ENCODE results near the gene TTLL12.
"Not testable (repeated sequence)": the region's sequence is repeated elsewhere in the genome, so short reads cannot be mapped to it uniquely, and the experiment has no call there.

Gene TTLL12

DNA sequence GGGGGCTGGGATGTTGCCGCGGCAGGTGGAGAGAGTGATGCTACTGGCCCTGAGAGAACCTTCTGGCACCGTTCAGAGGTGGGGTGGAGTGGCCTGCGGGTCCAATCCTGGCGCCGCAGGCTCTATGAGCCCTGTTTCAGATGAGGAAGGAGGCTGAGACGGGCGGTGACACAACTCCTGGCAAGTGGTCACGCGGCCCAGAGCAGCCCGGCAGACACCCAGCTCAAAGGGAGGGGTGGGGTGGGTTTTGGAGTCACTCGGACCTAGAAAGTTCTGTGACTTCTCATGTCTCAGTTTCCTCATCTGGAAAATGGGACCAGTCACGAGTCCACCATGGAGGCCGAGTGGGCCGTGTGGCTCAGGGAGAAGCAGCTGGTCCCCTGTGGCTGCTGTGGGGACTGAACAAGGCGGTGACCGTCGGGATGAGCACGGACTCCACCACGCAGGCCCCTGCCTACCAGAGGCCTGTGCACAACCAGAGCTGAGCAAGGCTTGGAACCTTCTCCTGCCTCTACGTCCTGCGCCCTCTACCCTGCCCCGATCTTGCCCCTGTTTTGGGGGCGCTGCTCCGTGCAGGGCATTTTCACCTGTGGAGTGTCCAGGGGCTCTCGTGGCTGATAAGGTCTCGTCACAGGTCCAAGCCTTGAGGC lies 31.9 kb downstream of the TTLL12 start:
- no peak for DNase-seq (ENCODE audit: low read depth in 3 of 3)

DNA sequence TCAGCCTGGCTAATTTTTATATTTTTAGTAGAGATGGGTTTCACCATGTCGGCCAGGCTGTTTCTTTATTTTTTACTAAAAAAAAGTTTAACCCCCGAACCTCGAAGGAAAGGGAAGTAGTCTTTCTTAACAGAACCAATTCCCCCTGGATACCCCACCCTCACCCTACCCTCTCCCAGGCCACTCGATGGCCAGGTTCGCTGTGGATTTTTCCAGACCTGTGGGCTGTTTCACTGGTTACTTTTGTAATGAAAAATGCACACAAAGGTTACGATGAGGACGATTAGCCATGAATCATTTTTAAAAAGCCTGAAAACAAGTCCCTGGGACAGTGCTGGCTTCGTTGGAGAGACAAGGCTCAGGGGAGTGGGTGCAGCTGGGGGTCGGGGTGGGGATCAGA lies 33.0 kb downstream of the TTLL12 start:
- no peak for DNase-seq (ENCODE audit: low read depth in 3 of 3)

DNA sequence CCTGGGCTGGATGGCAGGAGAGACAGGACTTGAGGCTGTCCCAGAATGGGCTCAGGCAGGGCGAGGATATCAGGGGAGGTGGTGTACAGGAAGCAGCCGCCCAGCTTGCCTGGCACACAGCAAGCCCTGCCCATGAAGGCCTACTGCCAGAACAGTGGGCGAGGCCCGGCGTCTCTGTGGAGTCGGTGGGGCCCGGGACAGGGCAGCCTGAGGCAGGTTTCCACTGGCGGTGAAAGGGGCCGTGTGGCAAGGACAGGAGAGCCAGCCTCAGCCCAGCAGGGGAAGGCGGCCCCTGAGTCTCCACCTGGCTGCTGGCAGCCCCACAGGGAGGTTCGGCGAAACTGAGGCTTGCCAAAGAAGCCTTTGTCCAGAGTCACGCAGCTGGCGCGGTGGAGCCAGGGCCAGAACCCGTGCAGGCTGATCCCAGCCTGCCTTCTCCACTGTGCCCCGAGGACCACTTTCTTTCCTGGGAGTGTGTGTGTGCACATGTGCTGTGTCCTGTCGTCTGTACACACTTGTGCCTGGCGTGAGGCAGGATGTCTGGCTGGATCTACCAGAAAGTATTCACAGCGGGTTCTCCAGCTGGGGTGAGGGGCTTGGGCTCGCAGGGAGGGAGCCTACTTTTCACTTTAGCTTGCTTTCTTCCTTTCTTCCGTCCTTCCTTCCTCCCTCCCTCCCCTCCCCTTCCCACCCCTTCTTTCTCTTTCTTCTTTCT lies 34.4 kb downstream of the TTLL12 start:
- peak; percentile 27 to 58 (median 38) for DNase-seq (ENCODE audit: low read depth in 3 of 3)

DNA sequence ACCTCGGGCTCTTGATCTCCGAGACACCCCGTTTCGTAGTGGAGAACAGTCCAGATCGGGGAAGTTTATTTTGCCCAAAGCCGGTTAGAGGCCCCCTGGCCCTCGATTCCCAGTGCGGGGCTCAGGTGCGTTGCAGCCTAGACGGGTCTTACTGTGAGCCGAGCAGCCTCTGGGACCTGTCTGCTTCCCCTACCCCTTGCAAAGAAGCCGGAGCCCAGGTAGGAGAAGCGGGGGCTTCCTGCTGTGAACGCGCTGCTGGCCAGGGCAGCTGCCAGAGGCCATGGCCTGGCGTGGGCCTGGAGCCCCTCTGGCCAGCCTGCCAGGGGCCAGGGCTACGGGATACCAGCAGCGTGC lies 35.0 kb downstream of the TTLL12 start:
- DNase-seq (ENCODE audit: low read depth in 3 of 3) = no peak

DNA sequence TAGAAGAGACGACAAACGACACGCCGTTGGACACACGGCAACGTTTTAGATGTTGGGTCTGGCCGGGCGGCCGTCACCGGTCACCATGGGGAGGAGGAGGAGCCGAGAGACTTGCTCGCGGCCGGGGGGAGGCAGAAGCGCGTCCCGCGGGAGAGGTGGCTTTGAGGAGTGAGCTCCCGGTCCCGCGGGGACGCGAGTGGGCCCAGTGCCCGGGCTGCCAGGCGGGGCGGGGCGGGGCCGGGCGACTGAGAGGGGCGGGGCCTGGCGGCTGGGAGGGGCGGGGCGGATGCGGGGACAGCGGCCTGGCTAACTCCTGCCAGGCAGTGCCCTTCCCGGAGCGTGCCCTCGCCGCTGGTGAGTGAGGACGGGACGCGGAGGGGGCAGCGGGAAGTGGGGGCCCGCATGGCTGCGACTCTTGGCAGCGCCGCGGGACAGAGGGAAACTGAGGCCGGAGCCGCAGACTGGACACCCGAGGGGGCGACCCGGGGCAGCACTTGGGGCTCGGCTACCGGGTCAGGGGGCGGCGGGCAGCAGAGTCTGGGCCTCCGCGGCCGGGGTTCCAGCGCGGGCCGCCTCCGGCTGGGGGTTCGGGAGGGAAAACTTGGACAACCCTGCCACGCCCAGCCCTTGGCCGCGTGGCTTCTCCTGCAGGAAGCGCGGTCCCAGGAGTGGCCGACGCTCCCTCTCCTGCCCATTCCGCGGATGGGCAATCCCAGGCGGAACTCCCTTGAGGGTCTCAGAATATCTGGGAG lies 35.5 kb downstream of the TTLL12 start, which contains the start of gene TSPO:
TSPO (plus strand) TSS at position 309 of the 752 bp plus-strand sequence. CDS start 7,680 bp downstream, outside the sequence.
- peak; percentile 33 to 63 (median 42) for DNase-seq (ENCODE audit: low read depth in 3 of 3)

DNA sequence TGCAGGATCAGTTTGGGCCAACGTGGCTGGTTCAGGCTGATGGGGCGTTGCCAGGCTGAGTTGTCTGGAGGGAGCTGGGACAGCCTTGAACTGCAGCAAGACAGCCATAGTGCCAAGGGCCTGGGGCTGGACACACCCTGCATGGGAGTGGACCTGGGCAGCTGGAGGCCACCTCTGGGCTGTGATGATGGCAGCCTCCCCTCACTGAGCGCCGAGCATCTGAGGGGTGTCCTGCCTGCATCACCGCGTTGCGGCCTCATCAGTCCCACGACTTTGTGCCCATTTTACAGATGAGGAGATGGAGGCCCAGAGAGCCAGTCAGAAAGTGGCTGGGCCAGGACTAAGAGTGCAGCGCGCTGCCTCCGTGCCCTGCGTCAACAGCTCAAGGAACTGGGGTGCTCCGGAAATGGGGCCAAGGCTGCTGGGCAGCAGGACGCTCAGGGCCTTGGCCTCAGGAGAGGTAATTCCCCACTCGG lies 36.2 kb downstream of the TTLL12 start:
- no peak for DNase-seq (ENCODE audit: low read depth in 3 of 3)

DNA sequence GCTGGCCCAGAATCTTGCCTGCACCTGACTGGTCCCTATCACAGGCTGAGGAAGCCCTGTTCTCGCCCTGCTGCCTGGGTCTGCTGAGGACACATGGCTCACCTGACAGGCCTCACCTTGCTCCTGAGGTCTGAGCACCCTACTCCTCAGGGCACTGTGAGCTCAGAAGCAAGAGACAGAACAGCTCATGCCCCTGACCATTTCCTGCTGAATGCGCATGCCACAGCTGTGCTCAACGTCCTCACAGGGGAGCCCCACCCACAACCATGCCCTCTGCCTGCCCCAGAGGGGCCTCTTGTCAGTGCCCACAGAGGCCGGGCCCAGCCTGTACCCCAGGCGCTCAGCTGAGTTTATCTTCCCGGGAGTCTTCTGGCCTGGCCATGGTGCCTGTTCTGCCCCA lies 38.4 kb downstream of the TTLL12 start:
- DNase-seq (ENCODE audit: low read depth in 3 of 3) = no peak

DNA sequence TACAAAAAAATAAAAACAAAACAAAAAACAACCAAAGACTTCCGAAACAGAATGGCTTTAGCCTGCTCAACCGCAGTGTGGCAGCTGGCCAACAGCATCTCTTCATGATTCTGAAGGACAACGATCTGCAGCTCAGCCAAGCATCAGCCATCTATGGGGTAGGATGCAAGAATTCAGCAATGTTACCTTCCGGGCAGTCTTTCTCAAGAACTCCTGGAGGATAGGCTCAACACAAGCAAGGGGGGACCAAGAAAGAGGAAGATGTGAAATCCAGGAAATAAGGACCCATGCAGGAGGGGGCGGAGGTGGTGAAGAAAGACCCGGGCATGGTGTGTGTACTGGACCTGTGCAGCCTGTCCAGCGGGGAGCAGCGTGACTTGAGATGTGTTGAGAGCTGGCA lies 39.1 kb downstream of the TTLL12 start:
- DNase-seq (ENCODE audit: low read depth in 3 of 3) = no peak

DNA sequence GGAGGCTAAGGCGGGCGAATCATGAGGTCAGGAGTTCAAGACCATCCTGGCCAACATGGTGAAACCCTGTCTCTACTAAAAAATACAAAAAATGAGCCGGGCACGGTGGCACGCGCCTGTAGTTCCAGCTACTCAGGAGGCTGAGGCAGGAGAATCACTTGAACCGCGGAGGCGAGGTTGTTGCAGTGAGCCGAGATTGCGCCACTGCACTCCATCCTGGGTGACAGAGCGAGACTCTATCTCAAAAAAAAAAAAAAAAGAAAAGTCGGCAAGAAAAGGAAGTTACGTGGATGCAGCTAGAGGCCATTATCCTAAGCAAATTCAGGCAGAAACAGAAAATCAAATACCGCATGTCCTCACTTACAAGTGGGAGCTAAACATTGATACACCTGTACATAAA lies 40.6 kb downstream of the TTLL12 start:
- DNase-seq (ENCODE audit: low read depth in 3 of 3) = not testable (repeated sequence)

DNA sequence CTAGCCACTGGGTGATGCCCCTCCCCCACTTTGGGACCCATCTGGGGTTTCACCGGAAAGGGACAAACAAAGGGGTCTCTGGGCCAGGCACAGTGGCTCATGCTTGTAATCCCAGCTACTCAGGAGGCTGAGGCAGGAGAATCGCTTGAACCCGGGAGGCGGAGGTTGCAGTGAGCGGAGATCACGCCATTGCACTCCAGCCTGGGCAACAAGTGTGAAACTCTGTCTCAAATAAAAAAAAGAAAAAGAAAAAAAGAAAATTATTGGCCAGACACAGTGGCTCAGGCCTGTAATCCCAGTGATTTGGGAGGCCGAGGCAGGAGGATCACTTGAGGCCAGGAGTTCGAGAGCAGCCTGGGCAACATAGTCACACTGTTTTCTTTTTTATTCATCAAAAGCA lies 41.6 kb downstream of the TTLL12 start:
- DNase-seq (ENCODE audit: low read depth in 3 of 3) = not testable (repeated sequence)

DNA sequence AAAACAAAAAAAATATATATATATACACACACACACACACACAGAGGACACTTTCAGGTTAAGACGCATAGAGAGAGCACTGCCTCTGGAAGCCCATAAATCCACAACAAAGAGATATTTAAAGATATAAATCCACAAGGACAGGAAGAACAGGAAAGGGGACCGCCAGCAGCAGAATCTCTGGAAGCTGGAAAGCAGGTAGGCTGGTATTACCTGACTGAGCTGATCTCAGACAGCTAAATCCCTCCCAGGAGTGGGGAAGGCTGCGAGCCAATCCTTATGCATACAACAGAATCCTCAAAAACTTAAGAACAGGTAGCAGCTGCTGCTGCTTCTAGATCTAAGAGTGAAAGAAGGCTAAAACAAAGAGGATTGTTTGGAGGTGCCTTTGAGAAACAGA lies 42.0 kb downstream of the TTLL12 start:
- DNase-seq (ENCODE audit: low read depth in 3 of 3) = no peak

DNA sequence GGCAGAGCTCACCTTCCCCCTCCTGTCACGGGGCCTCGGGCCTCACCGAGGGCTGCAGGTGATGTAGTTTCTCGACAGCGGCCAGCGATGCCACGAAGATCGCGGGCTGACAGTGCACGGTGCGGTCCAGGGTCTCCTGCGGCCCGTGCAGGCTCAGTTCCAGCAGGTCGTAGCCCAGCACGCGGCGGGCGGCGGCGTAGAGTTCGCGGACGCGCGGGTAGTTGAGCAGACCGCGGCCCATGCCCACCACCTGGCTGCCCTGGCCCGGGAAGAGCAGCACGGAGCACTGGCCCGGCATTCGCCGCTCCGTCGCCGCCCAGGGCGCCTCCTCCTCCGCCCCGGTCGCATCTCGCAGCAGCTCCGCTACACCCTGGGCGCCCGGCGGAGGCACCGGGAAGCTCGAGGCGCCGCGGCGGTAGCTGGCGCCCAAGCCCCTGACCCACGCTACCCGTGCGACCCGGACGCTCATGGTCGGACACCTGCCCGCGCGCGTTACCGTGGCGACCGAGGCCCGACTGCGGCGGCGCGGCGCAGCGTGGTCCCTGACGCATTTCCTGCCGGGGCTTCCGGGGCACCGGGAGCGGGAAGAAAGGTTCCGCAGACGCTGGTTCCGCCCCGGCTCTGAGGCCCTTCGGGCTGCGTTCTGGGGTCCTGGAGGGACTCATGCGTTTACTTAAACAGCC lies 43.9 kb downstream of the TTLL12 start, which contains the start of gene MCAT:
MCAT (minus strand) TSS at position 519 of the 683 bp plus-strand sequence; CDS start at position 469, 50 bp downstream.
- DNase-seq (ENCODE audit: low read depth in 3 of 3) = peak; percentile 71 to 83 (median 74)

DNA sequence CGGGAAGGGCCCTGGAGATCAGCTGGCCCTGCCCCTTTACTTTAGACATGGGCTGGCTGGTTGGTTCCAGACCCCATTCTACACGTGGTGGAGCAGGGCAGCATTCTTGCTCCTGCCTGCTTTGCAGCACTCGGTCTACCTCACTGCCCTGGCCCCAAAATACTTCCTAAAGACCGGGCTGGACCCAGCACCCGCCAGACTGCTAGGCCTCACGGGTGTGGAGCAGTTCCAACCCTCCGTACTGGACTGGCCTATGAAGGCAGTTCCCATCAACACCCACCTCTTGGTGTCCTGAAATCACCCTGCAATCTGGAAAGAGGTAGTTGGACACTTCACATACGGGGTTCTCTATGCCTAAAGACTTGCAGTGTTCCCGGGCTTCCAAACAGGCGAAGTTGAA lies 50.1 kb downstream of the TTLL12 start:
- DNase-seq (ENCODE audit: low read depth in 3 of 3) = no peak

DNA sequence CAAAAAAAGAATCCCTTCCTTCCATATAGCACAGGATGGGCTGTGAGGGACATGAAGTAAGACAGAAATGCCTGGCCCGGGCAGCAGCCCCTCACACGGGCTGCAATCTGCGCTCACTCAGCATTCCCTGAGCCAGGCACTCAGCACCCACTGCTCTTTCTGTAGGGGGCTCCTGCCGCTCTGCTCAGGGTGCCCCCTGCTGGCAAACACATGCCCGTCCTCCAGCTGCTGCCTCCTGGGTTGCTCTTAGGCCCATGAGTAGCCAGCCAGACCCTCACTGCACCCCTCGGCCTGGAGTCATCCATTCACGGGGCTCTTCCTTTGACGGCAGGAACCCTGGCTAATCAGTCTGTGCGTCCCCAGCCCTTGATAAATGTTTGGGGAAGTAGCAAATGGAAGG lies 50.7 kb downstream of the TTLL12 start:
- DNase-seq (ENCODE audit: low read depth in 3 of 3) = peak in 1 of 3 experiments; percentile 29

DNA sequence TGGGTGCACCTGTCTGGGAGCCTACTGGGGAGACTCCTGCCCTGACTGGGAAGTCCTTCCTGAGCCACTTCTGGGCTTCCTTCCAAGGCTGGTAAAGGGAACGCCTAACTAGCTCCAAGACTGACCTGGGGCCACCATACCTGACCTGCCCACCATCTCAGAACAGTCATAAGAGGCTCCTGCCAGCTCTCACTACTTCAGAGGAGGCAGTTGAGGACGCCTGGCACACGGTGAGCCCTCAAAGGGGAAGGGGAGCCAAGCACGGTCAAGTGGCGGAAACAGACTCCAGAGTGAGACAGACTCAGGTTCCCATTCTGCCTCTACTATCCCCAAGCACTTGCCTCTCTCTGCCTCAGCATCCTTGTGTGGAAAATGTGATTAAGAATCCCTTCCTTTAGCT lies 51.4 kb downstream of the TTLL12 start:
- DNase-seq (ENCODE audit: low read depth in 3 of 3) = no peak

DNA sequence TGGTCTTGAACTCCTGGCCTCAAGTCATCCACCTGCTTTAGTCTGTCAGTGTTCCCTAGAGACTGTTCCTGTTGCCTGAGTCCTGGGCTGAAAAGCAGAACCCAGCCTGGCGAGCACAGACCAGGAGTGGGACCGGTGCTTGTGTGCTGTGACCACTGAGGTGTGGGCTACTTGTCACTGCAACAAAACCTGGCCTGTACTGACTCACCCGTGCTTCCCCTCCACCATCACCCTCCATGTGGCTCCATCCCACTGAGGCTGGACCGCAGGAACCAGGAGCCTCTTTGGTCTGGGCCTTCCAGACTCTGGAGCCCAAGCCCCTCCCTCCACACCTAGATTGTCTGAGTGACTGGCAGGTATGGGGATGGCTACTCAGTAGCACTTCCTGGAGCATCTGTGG lies 52.4 kb downstream of the TTLL12 start:
- no peak for DNase-seq (ENCODE audit: low read depth in 3 of 3)

DNA sequence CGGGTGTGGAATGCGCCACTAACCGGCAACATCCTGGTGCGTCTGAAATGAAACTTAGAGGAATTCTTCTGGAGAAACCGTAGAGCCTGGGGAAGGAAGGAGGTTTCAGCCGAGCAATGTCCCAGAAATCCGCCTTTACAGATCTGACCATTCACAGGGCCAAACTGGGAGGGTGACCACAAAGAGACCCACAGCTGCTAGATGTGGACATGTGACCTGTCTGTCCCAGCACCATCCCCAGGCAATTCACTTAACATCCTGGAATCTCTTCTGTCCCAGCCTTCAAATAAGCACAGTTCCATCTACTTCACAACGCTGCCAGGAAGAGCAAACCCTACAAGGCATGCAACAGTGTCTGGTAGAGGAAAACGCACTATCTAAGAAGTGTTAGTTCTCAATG lies 53.5 kb downstream of the TTLL12 start:
- no peak for DNase-seq (ENCODE audit: low read depth in 3 of 3)

DNA sequence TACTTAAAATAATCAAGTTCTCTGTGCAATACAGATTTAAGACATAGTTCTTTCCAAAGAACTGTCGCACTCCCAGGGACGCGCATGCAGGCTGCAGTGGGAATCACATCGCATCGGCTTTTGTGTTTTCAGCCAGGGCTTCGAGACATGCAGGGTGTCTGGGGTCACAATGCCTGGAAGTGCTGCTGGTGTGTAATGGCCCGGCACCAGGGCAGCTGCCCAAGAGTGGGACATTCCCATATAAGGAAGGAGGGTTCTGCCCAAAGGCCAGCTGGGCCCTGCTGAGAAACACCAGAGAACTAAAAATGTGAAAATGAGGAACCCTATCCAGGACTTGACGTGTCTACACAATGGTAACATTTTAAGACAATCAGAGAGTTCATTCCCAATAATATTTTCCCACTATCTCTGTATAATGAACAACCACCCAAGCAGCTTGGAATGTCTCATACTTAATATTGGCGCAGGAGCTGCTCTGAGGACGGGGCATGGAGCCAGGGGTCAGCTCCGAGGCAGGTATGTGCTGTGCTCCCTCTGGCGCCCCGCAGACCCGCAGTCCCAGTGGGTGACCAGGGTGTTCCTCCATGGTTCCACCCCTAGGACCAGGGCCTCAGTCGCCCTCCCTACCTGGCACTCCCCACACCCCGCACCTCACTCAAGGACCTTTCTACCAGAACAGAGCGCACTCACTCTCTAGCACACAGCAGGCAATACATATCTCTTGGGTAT lies 55.0 kb downstream of the TTLL12 start:
- DNase-seq (ENCODE audit: low read depth in 3 of 3) = no peak

DNA sequence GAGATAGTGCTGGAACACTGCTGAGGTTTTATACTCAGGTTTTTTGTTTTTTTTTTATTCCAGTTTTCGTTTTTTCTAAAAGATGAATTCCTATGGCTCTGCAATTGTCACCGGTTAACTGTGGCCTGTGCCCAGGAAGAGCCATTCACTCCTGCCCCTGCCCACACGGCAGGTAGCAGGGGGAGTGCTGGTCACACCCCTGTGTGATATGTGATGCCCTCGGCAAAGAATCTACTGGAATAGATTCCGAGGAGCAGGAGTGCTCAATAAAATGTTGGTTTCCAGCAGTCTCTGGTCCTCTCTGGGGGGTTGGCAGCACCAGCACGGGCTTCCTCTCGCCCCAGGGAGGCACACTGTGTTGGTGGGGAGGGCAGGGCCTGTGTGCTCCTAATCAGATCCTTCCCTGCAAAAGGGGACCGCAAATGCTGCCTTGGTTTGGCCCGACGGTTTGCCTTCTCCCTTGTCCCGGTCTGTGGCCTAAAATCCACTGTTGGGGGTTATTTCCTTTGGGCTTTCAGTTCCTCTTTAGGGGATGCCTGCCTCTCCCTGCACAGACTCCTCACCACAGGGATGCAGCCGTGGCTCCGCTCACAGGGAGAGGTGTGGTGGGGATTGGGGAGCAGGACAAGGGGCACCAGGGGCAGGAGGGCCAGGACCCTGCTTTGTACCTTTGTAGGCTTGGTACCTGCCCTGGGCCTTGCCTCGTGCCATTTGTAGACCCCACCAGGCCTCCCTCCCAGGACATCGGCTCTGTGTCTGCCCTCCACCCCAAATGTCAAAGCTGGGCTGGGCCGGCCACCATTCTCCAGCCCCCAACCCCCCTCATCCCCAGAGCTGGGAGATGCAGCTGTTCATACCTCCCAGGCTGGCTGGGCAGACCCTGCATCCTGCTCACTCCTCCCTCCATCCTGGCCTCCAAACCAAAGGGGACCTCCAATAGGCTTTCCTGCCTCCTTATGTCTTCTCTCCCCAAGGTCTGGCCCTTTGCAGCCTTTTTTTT lies 57.2 kb downstream of the TTLL12 start:
- no peak for DNase-seq (ENCODE audit: low read depth in 3 of 3)

DNA sequence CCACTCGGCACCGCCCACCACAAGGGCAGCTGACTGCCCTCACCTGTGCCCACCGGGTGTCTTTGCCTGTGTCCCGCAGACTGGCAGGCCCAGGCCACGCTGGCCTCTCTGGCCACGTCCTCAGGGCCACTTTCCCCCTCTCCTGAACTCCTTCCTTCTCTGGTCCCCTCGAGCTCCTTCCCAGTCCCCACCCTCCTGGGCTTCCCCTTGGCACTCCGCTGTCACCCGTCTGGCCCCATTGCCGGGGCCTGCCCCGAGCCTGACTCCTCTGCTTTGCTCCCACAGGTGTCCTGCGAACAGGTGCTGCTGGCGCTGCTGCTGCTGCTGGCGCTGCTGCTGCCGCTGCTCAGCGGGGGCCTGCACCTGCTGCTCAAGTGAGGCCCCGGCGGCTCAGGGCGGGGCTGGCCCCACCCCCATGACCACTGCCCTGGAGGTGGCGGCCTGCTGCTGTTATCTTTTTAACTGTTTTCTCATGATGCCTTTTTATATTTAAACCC lies 58.0 kb downstream of the TTLL12 start:
- DNase-seq (ENCODE audit: low read depth in 3 of 3) = no peak
